Esophagus squamous epithelium (tissue), 5 donors: ENCODE measurements around the gene CD4. TPM values are rescaled to one million over a fixed set of nuclear protein-coding genes. Genes with fewer than 3 reads are reported as not detected.

ENCODE experiments used
- DNase-seq: peaks from one replicate; lab custom pipeline; 2025; lab: John Stamatoyannopoulos, UW
- H3K27ac ChIP-seq, 4 donors: fragments of 200-600 bp; sonication (generic); one replicate each; pipeline ENCODE4 v1.5.1; 2016 to 2019; ENCODE audit warnings: mild to moderate bottlenecking in 1 of 4
- H3K27me3 ChIP-seq, 4 donors: fragments of 200-600 bp; sonication (generic); 1 replicate in 3 of 4; 2 replicates in 1 of 4; pipeline versions ENCODE4 v1.5.1 to v1.6.0; 2017 to 2021; ENCODE audit warnings: antibody characterized with exemption in 1 of 4
- H3K36me3 ChIP-seq, 3 donors: fragments of 200-600 bp; sonication (generic); one replicate each; pipeline ENCODE4 v1.5.1; 2016 to 2019
- H3K4me1 ChIP-seq, 3 donors: fragments of 200-600 bp; sonication (generic); one replicate each; pipeline ENCODE4 v1.5.1; 2017 to 2019
- H3K4me3 ChIP-seq, 4 donors: fragments of 200-600 bp; sonication (generic); 1 replicate in 3 of 4; 2 replicates in 1 of 4; pipeline ENCODE4 v1.5.1; 2016 to 2019; ENCODE audit warnings: mild to moderate bottlenecking in 2 of 4, moderate library complexity in 1 of 4
- H3K9me3 ChIP-seq, 3 donors: fragments of 200-600 bp; sonication (generic); one replicate each; pipeline ENCODE4 v1.5.1; 2016 to 2019
- POLR2A ChIP-seq, 4 donors: fragments of 450-650 bp; IDR thresholded peaks; one replicate each; pipeline ENCODE4 v1.6.1; 2017; ENCODE audit warnings: antibody characterized with exemption in 4 of 4, mild to moderate bottlenecking in 4 of 4, moderate library complexity in 3 of 4
- WGBS, 2 donors: methylation state at CpG; one replicate each; pipeline ENCODE4 v1.1.5; 2018; 5-methylcytosine and 5-hydroxymethylcytosine counted together
- intact Hi-C: fragments of 100-400 bp; cut with DNase I; formaldehyde crosslinking; loops from one replicate; pipeline ENCODE4 v1.15.0; 2022
- total RNA-seq, 4 donors: library from RNA; depleted of rRNA; stranded (reverse); fragments of >200 nt; gene quantifications; one replicate each; pipeline ENCODE4 v1.1.0, GENCODE V29; 2016
- TF ChIP-seq, protein P1 (sequence below), 6 experiments: fragments of 450-650 bp in 4 of 6; fragments of 200-600 bp in 2 of 6; sonication (generic) in 2 of 6; IDR thresholded peaks; one replicate each; pipeline ENCODE4 v1.5.1; 2016 to 2019; ENCODE audit warnings: antibody characterized with exemption in 6 of 6, mild to moderate bottlenecking in 4 of 6, moderate library complexity in 4 of 6
- donor health status: DM: yes; HTN: yes; CAD: no.

The CD4 gene
- total RNA-seq, 4 donors from 2014 or later: 1.2 to 11.8 (median 5.0) TPM

- no peak for TF ChIP-seq POLR2A (IDR thresholded peaks at IDR 0.05)
- TF ChIP-seq, protein P1, sequence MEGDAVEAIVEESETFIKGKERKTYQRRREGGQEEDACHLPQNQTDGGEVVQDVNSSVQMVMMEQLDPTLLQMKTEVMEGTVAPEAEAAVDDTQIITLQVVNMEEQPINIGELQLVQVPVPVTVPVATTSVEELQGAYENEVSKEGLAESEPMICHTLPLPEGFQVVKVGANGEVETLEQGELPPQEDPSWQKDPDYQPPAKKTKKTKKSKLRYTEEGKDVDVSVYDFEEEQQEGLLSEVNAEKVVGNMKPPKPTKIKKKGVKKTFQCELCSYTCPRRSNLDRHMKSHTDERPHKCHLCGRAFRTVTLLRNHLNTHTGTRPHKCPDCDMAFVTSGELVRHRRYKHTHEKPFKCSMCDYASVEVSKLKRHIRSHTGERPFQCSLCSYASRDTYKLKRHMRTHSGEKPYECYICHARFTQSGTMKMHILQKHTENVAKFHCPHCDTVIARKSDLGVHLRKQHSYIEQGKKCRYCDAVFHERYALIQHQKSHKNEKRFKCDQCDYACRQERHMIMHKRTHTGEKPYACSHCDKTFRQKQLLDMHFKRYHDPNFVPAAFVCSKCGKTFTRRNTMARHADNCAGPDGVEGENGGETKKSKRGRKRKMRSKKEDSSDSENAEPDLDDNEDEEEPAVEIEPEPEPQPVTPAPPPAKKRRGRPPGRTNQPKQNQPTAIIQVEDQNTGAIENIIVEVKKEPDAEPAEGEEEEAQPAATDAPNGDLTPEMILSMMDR (IDR thresholded peaks at IDR 0.05): no peak
- Histone ChIP-seq H3K4me1 (peaks cover 51 to 89% (median 52%) of the 10 kb centered on the region in 3 donors), H3K27ac (peak overlapping the region; percentile 95 to 99 (median 98)), H3K36me3 (peaks cover 4 to 21% (median 4%) of the 10 kb centered on the region in 3 donors), H3K4me3 (peak overlapping the region; percentile 73 to 85 (median 84)), H3K9me3 (no peaks in the 10 kb centered on the region), H3K27me3 (peaks cover 0 to 6% (median 0%) of the 10 kb centered on the region in 4 donors)
- intact Hi-C loops: no loop called here
- DNase-seq: no peak
- WGBS, 2 donors: 21 to 23% methylated on average over 2 to 4 of the region's 6 CpGs
These were observed 20.9 kb upstream of the CD4 start for GRCh38 chr12:6768437-6768914.

DNA sequence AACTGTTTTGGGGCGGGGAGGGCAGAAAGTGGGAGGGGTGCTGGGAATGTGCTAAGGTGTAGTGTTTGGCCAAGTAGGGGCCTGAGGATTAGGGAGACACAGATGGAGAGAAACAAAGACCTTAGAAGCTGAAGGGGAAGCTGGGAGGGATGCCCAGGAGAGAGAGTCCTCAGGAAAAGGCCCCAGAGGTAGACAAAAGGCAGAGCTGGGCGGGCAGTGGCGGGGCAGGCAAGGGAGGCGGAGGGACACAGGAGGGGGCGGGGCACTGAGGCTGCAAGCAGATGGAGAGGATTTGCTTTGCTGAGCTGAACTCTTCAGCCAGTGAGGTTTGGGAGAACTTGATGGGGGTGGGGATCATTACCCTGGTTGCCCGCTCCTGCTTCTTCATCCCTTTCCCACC lies 20.3 kb upstream of the CD4 start:
- H3K36me3 ChIP-seq: peaks cover 4 to 21% (median 4%) of the 10 kb centered on the region in 3 donors
- H3K4me3 ChIP-seq: peak overlapping the region in 3 of 4 donors; percentile 73 to 85 (median 83)
- peaks cover 46 to 89% (median 55%) of the 10 kb centered on the region in 3 donors for H3K4me1 ChIP-seq
- TF ChIP-seq POLR2A (IDR thresholded peaks at IDR 0.05): no peak
- TF ChIP-seq, protein P1 (IDR thresholded peaks at IDR 0.05): no peak
- DNase-seq: no peak
- 19 to 40% methylated on average over 3 to 4 of the region's 6 CpGs for WGBS, 2 donors
- peak overlapping the region; percentile 95 to 99 (median 98) for H3K27ac ChIP-seq
- intact Hi-C loops: no loop called here
- peaks cover 0 to 9% (median 0%) of the 10 kb centered on the region in 4 donors for H3K27me3 ChIP-seq
- H3K9me3 ChIP-seq: no peaks in the 10 kb centered on the region

DNA sequence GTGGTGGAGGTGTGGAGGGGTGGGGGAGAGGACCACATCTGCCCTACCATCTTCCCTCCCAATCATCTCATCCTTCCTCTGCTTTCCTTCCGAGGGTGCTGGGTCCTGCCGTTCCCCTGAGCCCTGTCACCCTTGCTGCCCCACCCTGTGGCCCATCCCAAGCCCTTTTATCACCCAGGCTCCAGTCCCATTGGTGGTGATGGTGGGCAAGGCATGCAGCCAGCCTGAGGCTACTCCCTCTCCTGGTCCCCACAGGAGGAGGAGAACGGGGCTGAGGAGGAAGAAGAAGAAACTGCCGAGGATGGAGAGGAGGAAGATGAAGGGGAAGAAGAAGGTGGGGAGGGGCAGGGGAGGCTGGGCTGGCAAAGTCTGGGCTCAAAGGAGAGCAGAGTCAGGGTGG lies 19.7 kb upstream of the CD4 start:
- H3K27me3 ChIP-seq: peaks cover 0 to 9% (median 0%) of the 10 kb centered on the region in 4 donors
- H3K9me3 ChIP-seq: no peaks in the 10 kb centered on the region
- H3K4me1 ChIP-seq: peaks cover 46 to 85% (median 51%) of the 10 kb centered on the region in 3 donors
- no peak overlapping the region for H3K4me3 ChIP-seq
- H3K36me3 ChIP-seq: peaks cover 4 to 21% (median 4%) of the 10 kb centered on the region in 3 donors
- DNase-seq: no peak
- no peak for TF ChIP-seq POLR2A (IDR thresholded peaks at IDR 0.05)
- TF ChIP-seq, protein P1 (IDR thresholded peaks at IDR 0.05): no peak
- WGBS, 2 donors: 41 to 53% methylated on average over 2 to 3 of the region's 4 CpGs
- peak overlapping the region in 2 of 4 donors; percentile 99 for H3K27ac ChIP-seq
- intact Hi-C loops: no loop called here

DNA sequence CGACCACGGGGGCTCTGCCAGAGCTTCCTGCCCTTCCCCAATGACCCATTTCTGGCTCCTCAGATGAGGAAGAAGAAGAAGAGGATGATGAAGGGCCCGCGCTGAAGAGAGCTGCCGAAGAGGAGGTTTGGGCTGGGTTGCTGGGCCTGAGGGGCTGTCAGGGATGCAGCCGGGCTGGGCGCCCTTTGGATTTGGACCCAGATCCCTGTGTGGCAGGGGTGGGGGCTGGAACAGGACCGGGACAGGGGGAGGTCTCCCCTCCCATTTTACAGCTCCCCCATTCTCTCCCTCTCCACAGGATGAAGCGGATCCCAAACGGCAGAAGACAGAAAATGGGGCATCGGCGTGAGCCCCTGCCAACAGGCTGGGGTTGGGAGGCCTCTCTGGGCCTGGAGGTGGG lies 19.2 kb upstream of the CD4 start:
- H3K4me1 ChIP-seq: peaks cover 44 to 81% (median 47%) of the 10 kb centered on the region in 3 donors
- no peaks in the 10 kb centered on the region for H3K9me3 ChIP-seq

GRCh38 chr12:6770600-6770999 lies 18.7 kb upstream of the CD4 start:
- TF ChIP-seq POLR2A (IDR thresholded peaks at IDR 0.05): no peak
- TF ChIP-seq, protein P1 (IDR thresholded peaks at IDR 0.05): no peak
- intact Hi-C loops: no loop called here
- Histone ChIP-seq H3K4me1 (peaks cover 39 to 76% (median 44%) of the 10 kb centered on the region in 3 donors), H3K27me3 (peaks cover 0 to 9% (median 0%) of the 10 kb centered on the region in 4 donors), H3K27ac (peak overlapping the region in 3 of 4 donors; percentile 49 to 99 (median 99)), H3K9me3 (no peaks in the 10 kb centered on the region), H3K4me3 (no peak overlapping the region), H3K36me3 (peaks cover 4 to 21% (median 4%) of the 10 kb centered on the region in 3 donors)
- WGBS, 2 donors: 80 to 92% methylated on average over 2 to 10 of the region's 10 CpGs
- DNase-seq: no peak

More for the DNA sequence above, 19.2 kb upstream of the CD4 start:
- peak overlapping the region in 3 of 4 donors; percentile 49 to 99 (median 99) for H3K27ac ChIP-seq
- DNase-seq: no peak
- WGBS, 2 donors: 76 to 77% methylated on average over 7 to 12 of the region's 12 CpGs
- peaks cover 4 to 21% (median 4%) of the 10 kb centered on the region in 3 donors for H3K36me3 ChIP-seq
- H3K4me3 ChIP-seq: no peak overlapping the region
- peaks cover 0 to 9% (median 0%) of the 10 kb centered on the region in 4 donors for H3K27me3 ChIP-seq
- intact Hi-C loops: no loop called here
- no peak for TF ChIP-seq POLR2A (IDR thresholded peaks at IDR 0.05)
- TF ChIP-seq, protein P1 (IDR thresholded peaks at IDR 0.05): no peak
